ENCODE data around the gene IL17C.
A peak's percentile ranks its signal among the peaks of the same experiment; 100 is the strongest.

The IL17C gene

DNA sequence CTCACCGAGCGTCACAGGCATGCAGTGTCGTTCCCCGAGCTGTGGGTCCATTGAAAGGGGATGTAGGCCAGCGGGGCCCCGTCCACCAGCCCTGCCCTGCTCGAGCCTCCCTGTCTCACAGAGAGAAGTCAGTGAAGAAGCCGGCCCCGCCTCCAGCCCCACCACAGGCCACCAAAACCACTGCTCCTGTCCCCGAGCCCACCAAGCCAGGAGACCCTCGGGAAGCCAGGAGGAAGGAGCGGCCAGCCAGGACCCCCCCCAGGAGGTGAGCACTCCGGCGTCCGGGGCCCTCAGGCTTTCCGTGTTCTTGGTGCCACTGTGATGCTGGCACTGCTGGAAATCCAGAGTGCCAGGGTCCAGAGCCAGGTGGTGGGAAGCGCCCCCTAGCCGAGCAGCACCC is 13.9 kb upstream of the IL17C start:
- peaks cover 82% of the 10 kb centered on the region for H3K36me3 Mint-ChIP-seq (ENCODE audit: insufficient read depth)
- H3K27ac Mint-ChIP-seq, result peak overlapping the region in 1 of 2 donors; percentile 91
- no peak overlapping the region for H3K4me3 Mint-ChIP-seq
- ATAC-seq (replicated peaks) (no peak), DNase-seq (no peak)
- peaks cover 18 to 23% of the 10 kb centered on the region in 2 donors for H3K4me1 Mint-ChIP-seq (ENCODE audit: low read depth in 2 of 2)
- no peaks in the 10 kb centered on the region for H3K9me3 Mint-ChIP-seq
- no peaks in the 10 kb centered on the region for H3K27me3 Mint-ChIP-seq

DNA sequence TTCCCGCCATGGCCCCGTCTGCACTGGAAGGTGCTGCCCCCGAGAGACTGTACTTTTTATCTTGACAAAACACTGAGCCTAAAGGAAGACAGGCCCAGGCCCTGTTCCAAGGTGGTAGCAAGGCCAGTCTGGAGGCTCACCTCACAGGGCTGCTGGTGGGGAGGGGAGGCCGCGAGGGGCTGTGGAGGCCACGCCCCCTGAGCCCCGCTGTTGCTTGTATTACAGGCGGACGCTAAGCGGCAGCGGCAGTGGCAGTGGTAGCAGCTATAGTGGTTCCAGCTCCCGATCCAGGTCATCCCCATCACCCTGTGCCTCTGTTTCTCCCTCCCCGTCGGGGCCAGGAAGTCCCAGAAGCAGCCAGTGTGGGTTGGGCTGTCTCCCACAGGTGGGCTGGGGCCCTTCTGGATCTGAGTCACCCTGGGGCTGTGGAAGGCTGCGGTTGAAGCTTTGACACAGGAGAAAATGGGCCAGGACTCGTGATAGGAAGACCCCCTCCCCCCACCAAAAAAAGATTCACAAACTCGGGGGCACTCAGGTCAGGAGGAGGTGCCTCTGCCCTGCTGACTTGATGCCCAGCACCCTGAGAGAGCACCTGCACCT is 13.3 kb upstream of the IL17C start:
- H3K4me1 Mint-ChIP-seq (ENCODE audit: low read depth in 2 of 2), result peaks cover 12 to 17% of the 10 kb centered on the region in 2 donors
- peak overlapping the region in 1 of 2 donors; percentile 91 for H3K27ac Mint-ChIP-seq
- no peaks in the 10 kb centered on the region for H3K27me3 Mint-ChIP-seq
- peaks cover 82% of the 10 kb centered on the region for H3K36me3 Mint-ChIP-seq (ENCODE audit: insufficient read depth)
- no peak overlapping the region for H3K4me3 Mint-ChIP-seq
- no peaks in the 10 kb centered on the region for H3K9me3 Mint-ChIP-seq
- ATAC-seq (replicated peaks), result no peak
- DNase-seq, result no peak

DNA sequence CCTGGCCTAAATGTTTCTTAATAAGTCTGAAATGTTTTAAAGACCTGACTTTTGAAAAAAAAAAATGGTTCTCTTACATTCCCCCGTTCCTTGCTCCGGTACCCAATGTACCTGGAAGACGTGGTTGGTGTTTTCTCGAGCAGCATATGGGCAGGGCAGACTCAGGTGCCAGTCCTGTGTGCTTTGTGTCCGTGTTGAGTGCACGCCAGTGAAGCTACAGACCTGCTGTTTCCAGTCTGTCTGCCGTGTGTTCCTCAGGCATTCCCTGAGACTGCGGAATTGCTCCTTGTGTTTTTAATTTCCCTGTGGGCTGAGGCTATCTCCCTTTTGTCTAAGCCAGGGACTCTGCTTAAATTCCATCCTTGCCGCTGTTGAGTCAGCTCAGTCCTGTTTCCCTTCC is 11.7 kb upstream of the IL17C start:
- H3K27me3 Mint-ChIP-seq, result no peaks in the 10 kb centered on the region
- ATAC-seq (replicated peaks) (no peak), DNase-seq (no peak)
- peaks cover under 1 to 10% of the 10 kb centered on the region in 2 donors for H3K4me1 Mint-ChIP-seq (ENCODE audit: low read depth in 2 of 2)
- peaks cover 76% of the 10 kb centered on the region for H3K36me3 Mint-ChIP-seq (ENCODE audit: insufficient read depth)
- H3K9me3 Mint-ChIP-seq, result no peaks in the 10 kb centered on the region
- H3K27ac Mint-ChIP-seq, result peak overlapping the region in 1 of 2 donors; percentile 75
- H3K4me3 Mint-ChIP-seq, result no peak overlapping the region

DNA sequence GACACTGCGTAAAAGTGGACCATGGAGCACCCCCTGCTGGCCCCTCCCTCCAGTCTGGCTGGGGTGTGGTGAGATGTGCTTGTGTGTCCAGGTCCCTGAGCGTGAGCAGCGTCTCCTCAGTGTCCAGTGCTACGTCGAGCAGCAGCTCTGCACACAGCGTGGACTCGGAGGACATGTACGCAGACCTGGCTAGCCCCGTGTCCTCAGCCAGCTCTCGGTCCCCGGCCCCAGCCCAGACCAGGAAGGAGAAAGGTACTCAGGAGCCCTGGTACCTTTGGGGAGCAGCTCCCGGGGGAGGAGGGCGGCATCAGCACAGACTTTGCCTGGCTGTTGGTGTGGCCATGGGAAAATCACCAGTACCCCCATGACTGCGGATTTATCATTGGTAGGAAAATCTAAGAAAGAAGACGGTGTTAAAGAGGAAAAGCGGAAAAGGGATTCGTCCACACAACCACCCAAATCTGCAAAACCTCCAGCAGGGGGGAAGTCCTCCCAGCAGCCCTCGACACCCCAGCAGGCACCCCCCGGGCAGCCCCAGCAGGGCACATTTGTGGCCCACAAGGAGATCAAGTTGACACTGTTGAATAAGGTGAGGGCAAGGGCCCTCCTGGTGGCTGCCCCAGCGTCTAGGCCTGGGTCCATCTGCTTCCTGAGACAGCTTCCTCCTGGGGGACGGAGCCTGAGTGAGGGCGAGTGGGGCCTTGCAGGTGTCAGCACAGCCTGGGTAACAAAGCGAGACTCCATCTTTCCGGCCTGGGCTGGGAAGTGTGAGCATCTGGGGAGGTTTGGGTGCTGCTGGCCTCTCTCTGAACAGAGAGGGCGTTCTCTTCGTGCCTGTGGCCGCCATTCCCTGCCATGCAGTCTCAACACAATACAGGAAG is 10.6 kb upstream of the IL17C start:
- H3K27me3 Mint-ChIP-seq, result no peaks in the 10 kb centered on the region
- DNase-seq (no peak), ATAC-seq (replicated peaks) (no peak)
- H3K27ac Mint-ChIP-seq, result peak overlapping the region in 1 of 2 donors; percentile 75
- peaks cover 0 to 11% of the 10 kb centered on the region in 2 donors for H3K4me1 Mint-ChIP-seq (ENCODE audit: low read depth in 2 of 2)
- no peak overlapping the region for H3K4me3 Mint-ChIP-seq
- H3K36me3 Mint-ChIP-seq (ENCODE audit: insufficient read depth), result peaks cover 76% of the 10 kb centered on the region
- H3K9me3 Mint-ChIP-seq, result no peaks in the 10 kb centered on the region

DNA sequence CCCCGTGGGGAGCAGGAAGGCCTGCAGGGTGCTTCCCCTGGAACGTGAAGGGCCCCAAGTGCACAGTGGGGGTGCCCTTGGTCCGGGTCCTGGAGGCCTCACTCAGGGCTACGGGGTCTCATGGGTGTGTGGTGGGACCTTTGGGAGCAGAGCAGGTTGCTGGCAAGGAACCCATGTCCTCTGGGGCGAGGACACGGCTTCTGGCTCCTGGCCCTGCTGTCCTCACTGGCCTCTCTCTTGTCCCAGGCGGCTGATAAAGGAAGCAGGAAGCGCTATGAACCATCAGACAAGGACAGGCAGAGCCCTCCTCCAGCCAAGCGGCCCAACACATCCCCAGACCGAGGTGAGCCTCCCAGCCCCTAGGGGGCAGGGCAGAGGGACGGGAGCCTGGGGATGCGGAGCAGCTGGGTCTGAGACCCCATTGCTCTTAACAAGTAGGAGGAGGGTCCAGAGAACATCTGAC is 9.8 kb upstream of the IL17C start:
- no peaks in the 10 kb centered on the region for H3K27me3 Mint-ChIP-seq
- DNase-seq (no peak), ATAC-seq (replicated peaks) (no peak)
- peak overlapping the region in 1 of 2 donors; percentile 60 for H3K27ac Mint-ChIP-seq
- peaks cover 0 to 6% of the 10 kb centered on the region in 2 donors for H3K4me1 Mint-ChIP-seq (ENCODE audit: low read depth in 2 of 2)
- H3K4me3 Mint-ChIP-seq, result no peak overlapping the region
- H3K36me3 Mint-ChIP-seq (ENCODE audit: insufficient read depth), result peaks cover 79% of the 10 kb centered on the region
- no peaks in the 10 kb centered on the region for H3K9me3 Mint-ChIP-seq

DNA sequence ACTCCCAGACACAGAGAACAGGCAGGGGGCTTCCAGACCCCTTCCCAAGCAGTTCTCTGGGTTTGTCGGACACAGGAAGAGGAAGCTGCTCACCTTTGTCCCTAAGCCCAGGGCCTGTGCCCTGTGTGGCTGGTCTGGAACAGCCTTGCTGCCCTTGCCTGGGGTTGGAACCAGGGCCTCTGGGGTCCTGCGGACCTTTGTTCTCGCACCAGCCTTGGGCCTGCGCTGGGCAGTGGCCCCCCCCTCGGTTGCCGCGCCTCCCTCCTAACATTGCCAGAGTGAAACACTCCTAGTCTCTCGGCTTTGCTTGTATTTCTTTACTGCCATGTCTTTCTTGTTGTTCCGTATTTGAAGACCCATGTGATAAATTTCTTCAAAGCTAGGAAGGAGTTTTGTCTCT is 8.5 kb upstream of the IL17C start:
- H3K27me3 Mint-ChIP-seq, result no peaks in the 10 kb centered on the region
- peak overlapping the region in 1 of 2 donors; percentile 38 for H3K27ac Mint-ChIP-seq
- DNase-seq (no peak), ATAC-seq (replicated peaks) (no peak)
- H3K9me3 Mint-ChIP-seq, result no peaks in the 10 kb centered on the region
- H3K36me3 Mint-ChIP-seq (ENCODE audit: insufficient read depth), result peaks cover 80% of the 10 kb centered on the region
- H3K4me3 Mint-ChIP-seq, result no peak overlapping the region
- H3K4me1 Mint-ChIP-seq (ENCODE audit: low read depth in 2 of 2), result peaks cover 0 to 6% of the 10 kb centered on the region in 2 donors

DNA sequence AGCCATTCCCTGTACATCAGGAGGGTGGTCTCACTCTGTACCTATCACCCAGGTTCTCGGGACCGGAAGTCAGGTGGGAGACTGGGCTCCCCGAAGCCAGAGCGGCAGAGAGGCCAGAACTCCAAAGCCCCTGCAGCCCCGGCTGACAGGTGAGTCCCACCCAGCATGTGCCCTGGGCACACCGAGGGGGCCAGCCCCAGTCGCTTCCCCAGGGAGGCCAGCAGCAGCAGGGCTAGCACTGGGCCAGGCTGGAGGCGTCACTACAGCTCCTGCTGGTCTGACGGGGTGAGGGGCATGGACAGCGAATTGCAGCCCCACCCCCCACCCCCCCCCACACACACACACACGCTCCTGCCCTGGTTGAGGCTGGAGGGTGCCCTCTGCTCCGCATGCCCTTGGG is 7.9 kb upstream of the IL17C start:
- Mint-ChIP-seq H3K4me3 (no peak overlapping the region), H3K27me3 (no peaks in the 10 kb centered on the region), H3K4me1 (ENCODE audit: low read depth in 2 of 2) (peaks cover 4 to 9% of the 10 kb centered on the region in 2 donors), H3K36me3 (ENCODE audit: insufficient read depth) (peaks cover 80% of the 10 kb centered on the region), H3K9me3 (no peaks in the 10 kb centered on the region), H3K27ac (peak overlapping the region in 1 of 2 donors; percentile 38)
- no peak for DNase-seq
- ATAC-seq (replicated peaks), result no peak

DNA sequence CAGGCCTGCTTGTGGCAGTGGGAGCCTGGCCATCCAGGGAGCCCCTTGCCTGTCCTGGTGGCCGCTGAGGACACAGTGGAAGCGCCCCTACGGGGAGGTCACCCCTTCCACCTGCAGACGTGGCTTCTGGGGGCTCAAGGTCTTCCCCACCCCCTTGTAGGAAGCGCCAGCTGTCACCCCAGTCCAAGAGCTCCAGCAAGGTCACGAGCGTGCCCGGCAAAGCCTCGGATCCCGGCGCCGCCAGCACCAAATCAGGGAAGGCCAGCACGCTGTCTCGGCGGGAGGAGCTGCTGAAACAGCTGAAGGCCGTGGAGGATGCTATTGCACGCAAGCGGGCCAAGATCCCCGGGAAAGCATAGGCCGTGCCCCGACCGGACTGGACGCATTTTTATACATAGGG is 7.4 kb upstream of the IL17C start:
- H3K4me3 Mint-ChIP-seq, result no peak overlapping the region
- H3K9me3 Mint-ChIP-seq, result no peaks in the 10 kb centered on the region

DNA sequence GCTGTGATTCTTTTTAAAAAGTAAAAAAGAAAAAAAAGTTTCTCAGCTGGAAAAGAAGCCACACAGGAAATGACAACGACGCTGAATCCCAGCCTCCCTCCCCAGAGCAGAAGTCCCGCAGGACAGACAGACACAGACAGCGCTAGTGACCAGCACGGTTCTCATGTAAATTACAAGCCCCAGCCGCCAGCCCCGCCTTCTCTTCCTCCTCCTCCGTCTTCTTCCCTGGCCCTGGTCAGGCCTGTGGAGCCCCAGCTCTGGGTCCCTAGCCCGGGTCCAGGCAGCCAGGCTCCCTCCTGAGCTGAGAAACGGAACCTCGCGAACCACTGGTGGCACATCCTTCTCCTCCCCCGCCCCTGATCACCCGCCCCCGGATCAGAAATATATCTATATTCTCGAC is 7.0 kb upstream of the IL17C start:
- no peaks in the 10 kb centered on the region for H3K9me3 Mint-ChIP-seq
- peaks cover 80% of the 10 kb centered on the region for H3K36me3 Mint-ChIP-seq (ENCODE audit: insufficient read depth)
- peak overlapping the region in 1 of 2 donors; percentile 38 for H3K27ac Mint-ChIP-seq
- ATAC-seq (replicated peaks) (no peak), DNase-seq (no peak)
- H3K4me3 Mint-ChIP-seq, result no peak overlapping the region
- no peaks in the 10 kb centered on the region for H3K27me3 Mint-ChIP-seq
- peaks cover 10 to 17% of the 10 kb centered on the region in 2 donors for H3K4me1 Mint-ChIP-seq (ENCODE audit: low read depth in 2 of 2)

More for the DNA sequence above, 7.4 kb upstream of the IL17C start:
- Mint-ChIP-seq H3K36me3 (ENCODE audit: insufficient read depth) (peaks cover 80% of the 10 kb centered on the region), H3K4me1 (ENCODE audit: low read depth in 2 of 2) (peaks cover 6 to 13% of the 10 kb centered on the region in 2 donors), H3K27ac (peak overlapping the region in 1 of 2 donors; percentile 38), H3K27me3 (no peaks in the 10 kb centered on the region)
- DNase-seq (no peak), ATAC-seq (replicated peaks) (no peak)

DNA sequence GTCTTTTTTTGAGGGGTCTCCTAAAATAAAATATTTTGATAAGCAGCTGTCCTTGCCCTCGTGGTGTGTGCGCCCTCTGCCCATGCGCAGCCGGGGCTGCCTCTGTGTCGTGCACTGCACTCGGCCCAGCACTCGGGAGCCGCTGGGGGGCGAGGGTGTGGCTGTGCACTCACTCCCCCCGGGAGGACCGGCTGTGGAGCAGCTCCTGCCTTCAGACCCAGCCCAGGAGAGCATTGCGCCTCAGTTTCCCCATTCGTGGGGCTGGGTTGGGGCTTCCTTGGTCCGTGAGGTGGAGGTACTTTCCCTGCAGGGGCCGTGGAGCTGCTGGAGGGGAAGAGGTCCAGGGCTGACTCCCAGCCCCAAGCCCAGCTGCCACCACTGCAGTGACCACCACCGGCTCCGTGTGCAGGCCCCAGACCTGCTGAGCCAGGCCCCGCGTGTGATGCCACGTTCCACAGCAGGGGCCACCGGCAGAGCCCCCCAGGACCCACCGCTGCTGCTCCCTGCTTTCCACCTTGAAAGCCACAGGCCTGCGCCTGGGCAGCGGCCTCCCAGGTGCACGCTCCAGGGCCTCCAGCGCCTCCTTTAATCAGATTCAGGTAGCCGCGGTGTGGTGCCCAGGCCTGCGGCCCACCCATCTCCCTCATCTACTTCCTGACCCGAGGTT is 6.3 kb upstream of the IL17C start:
- peaks cover 0 to under 1% of the 10 kb centered on the region in 2 donors for H3K9me3 Mint-ChIP-seq
- peaks cover 77% of the 10 kb centered on the region for H3K36me3 Mint-ChIP-seq (ENCODE audit: insufficient read depth)
- no peak overlapping the region for H3K4me3 Mint-ChIP-seq
- H3K27ac Mint-ChIP-seq, result peak overlapping the region; percentile 71 to 78
- DNase-seq, result no peak
- peaks cover 11 to 18% of the 10 kb centered on the region in 2 donors for H3K4me1 Mint-ChIP-seq (ENCODE audit: low read depth in 2 of 2)
- no peak for ATAC-seq (replicated peaks)
- H3K27me3 Mint-ChIP-seq, result no peaks in the 10 kb centered on the region

DNA sequence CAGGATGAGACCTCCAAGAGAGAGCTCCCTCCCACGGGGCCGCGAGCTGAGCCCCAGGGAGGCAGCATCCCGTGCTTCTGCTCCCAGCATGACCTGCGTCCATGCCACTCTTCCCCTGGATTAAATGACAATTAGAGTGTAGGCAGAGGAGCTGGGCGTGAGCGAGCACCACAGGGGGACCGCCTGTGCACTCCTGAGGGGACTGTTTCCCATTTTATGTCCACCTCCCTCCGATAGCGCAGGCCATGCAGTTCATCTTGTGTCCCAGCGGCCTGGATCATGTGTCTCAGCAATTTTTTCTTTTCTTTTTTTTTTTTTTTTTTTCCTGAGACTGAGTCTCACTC is 5.8 kb upstream of the IL17C start:
- peaks cover 80% of the 10 kb centered on the region for H3K36me3 Mint-ChIP-seq (ENCODE audit: insufficient read depth)
- DNase-seq (no peak), ATAC-seq (replicated peaks) (no peak)
- peaks cover 16 to 22% of the 10 kb centered on the region in 2 donors for H3K4me1 Mint-ChIP-seq (ENCODE audit: low read depth in 2 of 2)
- peak overlapping the region; percentile 71 to 78 for H3K27ac Mint-ChIP-seq
- H3K9me3 Mint-ChIP-seq, result peaks cover 0 to 3% of the 10 kb centered on the region in 2 donors
- H3K4me3 Mint-ChIP-seq, result peak overlapping the region in 1 of 2 donors; percentile 87
- H3K27me3 Mint-ChIP-seq, result no peaks in the 10 kb centered on the region

DNA sequence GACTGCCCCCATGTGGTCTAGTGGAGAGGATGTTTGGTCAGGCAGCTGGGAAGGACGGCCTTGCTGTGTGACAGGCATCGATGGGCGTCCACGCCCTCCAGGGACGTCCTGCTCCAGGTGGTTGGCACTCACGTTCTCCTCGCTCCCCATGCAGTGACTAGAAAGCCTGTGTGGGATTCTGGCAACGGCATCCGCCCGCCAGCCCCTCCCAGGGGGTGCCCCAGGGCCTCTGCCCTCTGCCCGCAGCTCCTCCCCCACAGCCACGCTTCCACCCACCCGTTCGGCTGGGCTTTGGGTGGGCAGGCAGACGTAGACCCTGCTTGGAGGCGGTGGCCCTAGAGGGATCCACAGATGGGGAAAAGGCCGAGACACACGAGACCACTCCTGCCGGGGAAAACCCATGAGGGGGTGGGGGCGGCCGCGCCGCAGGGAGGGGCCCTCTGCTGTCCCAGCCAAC is 4.7 kb upstream of the IL17C start:
- peak overlapping the region; percentile 82 to 87 for H3K27ac Mint-ChIP-seq
- peak; percentile 66 for ATAC-seq (replicated peaks)

More for the DNA sequence above, 4.7 kb upstream of the IL17C start:
- Mint-ChIP-seq H3K27me3 (no peaks in the 10 kb centered on the region), H3K4me3 (peak overlapping the region; percentile 86 to 87), H3K36me3 (ENCODE audit: insufficient read depth) (peaks cover 80% of the 10 kb centered on the region), H3K4me1 (ENCODE audit: low read depth in 2 of 2) (peaks cover 24 to 28% of the 10 kb centered on the region in 2 donors), H3K9me3 (peaks cover 0 to 3% of the 10 kb centered on the region in 2 donors)
- DNase-seq, result peak; percentile 68 to 78 (median 75)
